ENCODE results near the gene PLOD1.

PLOD1 gene

GRCh38 chr1:11985171-11985570, 50.7 kb downstream of the PLOD1 start:
- Histone ChIP-seq H3K27ac (no peak overlapping the region), H3K27me3 (no peaks in the 10 kb centered on the region), H3K9me3 (no peaks in the 10 kb centered on the region), H3K4me1 (peaks cover 0 to 16% (median 10%) of the 10 kb centered on the region in 4 donors), H3K36me3 (peaks cover 29 to 75% (median 58%) of the 10 kb centered on the region in 3 donors), H3K4me3 (no peak overlapping the region)
- intact Hi-C loops (cut with DNase I; ENCODE audit: low total_unique reads) = no loop called here
- no peak for TF ChIP-seq CTCF (IDR thresholded peaks at IDR 0.05)
- no peak for DNase-seq

- Histone ChIP-seq H3K27me3 (no peaks in the 10 kb centered on the region), H3K36me3 (peaks cover 36 to 82% (median 65%) of the 10 kb centered on the region in 3 donors), H3K4me1 (peaks cover 0 to 13% (median 7%) of the 10 kb centered on the region in 4 donors), H3K9me3 (no peaks in the 10 kb centered on the region), H3K27ac (no peak overlapping the region), H3K4me3 (no peak overlapping the region)
- TF ChIP-seq CTCF (IDR thresholded peaks at IDR 0.05) = no peak
- intact Hi-C loops (cut with DNase I; ENCODE audit: low total_unique reads) = no loop called here
- no peak for DNase-seq
These were observed 51.3 kb downstream of the PLOD1 start for GRCh38 chr1:11985851-11986250.

GRCh38 chr1:11989669-11990068, 55.2 kb downstream of the PLOD1 start:
- Histone ChIP-seq H3K36me3 (peaks cover 52 to 89% (median 74%) of the 10 kb centered on the region in 3 donors), H3K27ac (no peak overlapping the region), H3K4me1 (no peaks in the 10 kb centered on the region), H3K27me3 (no peaks in the 10 kb centered on the region), H3K9me3 (no peaks in the 10 kb centered on the region), H3K4me3 (no peak overlapping the region)
- no peak for DNase-seq
- no peak for TF ChIP-seq CTCF (IDR thresholded peaks at IDR 0.05)
- intact Hi-C loops (cut with DNase I; ENCODE audit: low total_unique reads) = loop anchor here (1.0 kb wide), 1 partner anchor 17 kb away; no protein-coding TSS in a partner anchor

- intact Hi-C loops (cut with DNase I; ENCODE audit: low total_unique reads) = no loop called here
- Histone ChIP-seq H3K9me3 (no peaks in the 10 kb centered on the region), H3K36me3 (peaks cover 55 to 89% (median 78%) of the 10 kb centered on the region in 3 donors), H3K4me3 (no peak overlapping the region), H3K27ac (no peak overlapping the region), H3K27me3 (no peaks in the 10 kb centered on the region), H3K4me1 (no peaks in the 10 kb centered on the region)
- DNase-seq = no peak
- TF ChIP-seq CTCF (IDR thresholded peaks at IDR 0.05) = no peak
These were observed 56.0 kb downstream of the PLOD1 start for GRCh38 chr1:11990303-11991032.

GRCh38 chr1:11991969-11992676, 57.6 kb downstream of the PLOD1 start:
- TF ChIP-seq CTCF (IDR thresholded peaks at IDR 0.05) = no peak
- Histone ChIP-seq H3K27ac (no peak overlapping the region), H3K27me3 (no peaks in the 10 kb centered on the region), H3K4me3 (no peak overlapping the region), H3K4me1 (no peaks in the 10 kb centered on the region), H3K9me3 (no peaks in the 10 kb centered on the region), H3K36me3 (peaks cover 67 to 90% (median 85%) of the 10 kb centered on the region in 3 donors)
- intact Hi-C loops (cut with DNase I; ENCODE audit: low total_unique reads) = no loop called here
- DNase-seq = no peak

Data from tibial artery (tissue), 4 donors.